Fibroblast of lung (primary cell): ENCODE results near the gene ADAMTS10.
"Not testable (repeated sequence)": the region's sequence is repeated elsewhere in the genome, so short reads cannot be mapped to it uniquely, and the experiment has no call there.

Experiments
- EZH2 ChIP-seq: IDR thresholded peaks from 2 replicates; pipeline ENCODE4 v1.5.1; 2012; ENCODE audit warnings: low read length, control low read depth, mild to moderate bottlenecking; ENCODE audit errors: missing control alignments
- TF ChIP-seq, protein P1 (sequence below), 2 donors: IDR thresholded peaks in 1 of 2; conservative IDR thresholded peaks in 1 of 2; 1 replicate in 1 of 2; 2 replicates in 1 of 2; pipeline ENCODE4 v1.5.1; 2011 to 2012; ENCODE audit warnings: low read length in 2 of 2, control low read depth in 1 of 2, inconsistent platforms in 1 of 2, low read depth in 1 of 2, mild to moderate bottlenecking in 1 of 2

- TF ChIP-seq, protein P1, sequence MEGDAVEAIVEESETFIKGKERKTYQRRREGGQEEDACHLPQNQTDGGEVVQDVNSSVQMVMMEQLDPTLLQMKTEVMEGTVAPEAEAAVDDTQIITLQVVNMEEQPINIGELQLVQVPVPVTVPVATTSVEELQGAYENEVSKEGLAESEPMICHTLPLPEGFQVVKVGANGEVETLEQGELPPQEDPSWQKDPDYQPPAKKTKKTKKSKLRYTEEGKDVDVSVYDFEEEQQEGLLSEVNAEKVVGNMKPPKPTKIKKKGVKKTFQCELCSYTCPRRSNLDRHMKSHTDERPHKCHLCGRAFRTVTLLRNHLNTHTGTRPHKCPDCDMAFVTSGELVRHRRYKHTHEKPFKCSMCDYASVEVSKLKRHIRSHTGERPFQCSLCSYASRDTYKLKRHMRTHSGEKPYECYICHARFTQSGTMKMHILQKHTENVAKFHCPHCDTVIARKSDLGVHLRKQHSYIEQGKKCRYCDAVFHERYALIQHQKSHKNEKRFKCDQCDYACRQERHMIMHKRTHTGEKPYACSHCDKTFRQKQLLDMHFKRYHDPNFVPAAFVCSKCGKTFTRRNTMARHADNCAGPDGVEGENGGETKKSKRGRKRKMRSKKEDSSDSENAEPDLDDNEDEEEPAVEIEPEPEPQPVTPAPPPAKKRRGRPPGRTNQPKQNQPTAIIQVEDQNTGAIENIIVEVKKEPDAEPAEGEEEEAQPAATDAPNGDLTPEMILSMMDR (conservative IDR thresholded peaks at IDR 0.05 in 1 of 2, IDR thresholded peaks at IDR 0.05 in 1 of 2; ENCODE audit: low read depth in 1 of 2, low read length in 2 of 2): not testable (repeated sequence)
- TF ChIP-seq EZH2: not testable (repeated sequence)
These were observed 26.6 kb upstream of the ADAMTS10 start for GRCh38 chr19:8637070-8637469.
